ENCODE results near the gene ZBED1.
"Not testable (repeated sequence)": the region's sequence is repeated elsewhere in the genome, so short reads cannot be mapped to it uniquely, and the experiment has no call there.

The ZBED1 gene
- 75.2 to 102 (median 91.7) reads per million in 4 experiments for total RNA-seq

DNA sequence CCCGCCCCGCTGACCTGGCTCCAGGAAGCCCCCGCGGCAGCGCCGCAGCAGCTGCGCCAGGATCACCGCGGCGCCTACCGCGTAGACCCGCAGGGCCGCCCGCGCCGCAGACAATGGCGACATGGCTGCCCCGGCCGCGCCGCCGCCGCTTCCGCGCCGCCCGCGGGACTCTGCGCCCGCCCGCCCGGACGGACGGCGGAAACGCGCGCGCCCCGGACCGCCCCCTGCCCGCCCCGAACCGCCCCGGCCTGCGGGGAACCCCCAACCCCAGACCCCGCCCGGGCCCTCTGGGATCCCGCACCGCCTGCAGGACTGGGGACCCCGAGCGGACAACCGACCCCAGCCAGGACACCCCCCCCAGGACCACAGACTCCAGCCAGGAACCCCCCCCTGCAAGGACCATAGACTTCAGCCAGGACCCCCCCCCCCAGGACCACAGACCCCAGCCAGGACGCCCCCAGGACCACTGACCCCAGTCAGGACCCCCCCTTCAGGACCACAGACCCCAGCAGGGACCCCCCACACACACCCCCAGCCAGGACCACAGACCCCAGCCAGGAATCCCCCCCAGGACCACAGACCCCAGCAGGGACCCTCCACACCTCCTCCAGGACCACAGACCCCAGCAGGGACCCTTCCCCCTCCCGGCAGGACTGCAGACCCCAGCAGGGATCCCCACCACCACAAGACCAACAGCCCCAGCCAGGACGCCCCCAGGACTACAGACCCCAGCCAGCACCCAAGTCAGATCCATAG is at the start of gene ZBED1, which contains the start of gene DHRSX:
Gene ZBED1, minus strand, starts transcription at position 174 of the 756 bp plus-strand sequence. CDS start 10,257 bp downstream, outside the sequence.
Gene DHRSX, minus strand, starts transcription at position 174 of the 756 bp plus-strand sequence. Its CDS starts 51 bp downstream, at position 123.
- no peak for DNase-seq

DNA sequence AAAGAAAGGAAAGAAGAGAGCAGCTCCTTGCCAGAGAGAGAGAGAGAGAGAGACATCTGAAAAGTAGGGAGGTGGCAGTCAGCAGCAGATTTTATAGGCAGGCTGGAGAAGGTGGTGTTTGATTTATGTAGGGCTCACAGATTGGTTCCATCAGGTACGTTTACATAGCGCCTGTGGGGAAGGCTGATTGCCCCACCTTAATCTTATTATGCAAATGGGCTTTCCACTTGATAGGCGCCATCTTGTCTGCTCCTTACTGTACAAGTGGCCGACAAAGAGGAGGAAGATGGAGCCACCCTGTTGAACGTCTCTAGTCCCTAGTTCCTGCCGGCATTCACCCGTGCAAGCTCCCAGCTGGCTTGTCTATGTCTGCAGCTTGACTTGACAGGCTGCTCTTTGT is 49.1 kb upstream of the ZBED1 start:
- no peak for DNase-seq

DNA sequence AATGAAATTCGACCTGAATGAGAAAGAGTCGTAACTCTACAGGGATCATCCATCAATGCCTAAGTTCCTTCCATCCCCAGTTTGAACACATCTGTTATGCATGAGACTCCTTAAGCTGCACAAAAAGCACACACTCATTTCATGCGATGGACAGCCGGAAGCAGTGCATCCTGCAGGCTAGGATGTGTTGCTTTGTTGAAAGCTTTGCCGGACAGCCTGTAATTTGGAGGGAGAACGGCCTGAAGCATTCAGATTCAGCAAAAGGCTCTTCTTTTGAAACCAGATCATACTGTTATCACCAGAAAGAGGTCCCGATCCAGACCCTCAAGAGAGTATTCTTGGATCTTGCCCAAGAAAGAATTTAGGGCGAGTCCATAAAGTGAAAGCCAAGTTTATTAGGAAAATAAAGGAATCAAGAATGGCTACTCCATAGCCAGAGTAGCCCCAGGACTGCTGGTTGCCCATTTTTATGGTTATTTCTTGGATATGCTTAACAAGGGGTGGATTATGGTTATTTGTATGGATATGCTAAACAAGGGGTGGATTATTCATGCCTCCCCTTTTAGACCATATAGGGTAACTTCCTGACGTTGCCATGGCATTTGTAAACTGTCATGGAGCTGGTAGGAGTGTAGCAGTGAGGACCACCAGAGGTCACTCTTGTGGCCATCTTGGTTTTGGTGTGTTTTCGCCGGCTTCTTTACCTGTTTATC is 48.1 kb upstream of the ZBED1 start:
- no peak for DNase-seq

DNA sequence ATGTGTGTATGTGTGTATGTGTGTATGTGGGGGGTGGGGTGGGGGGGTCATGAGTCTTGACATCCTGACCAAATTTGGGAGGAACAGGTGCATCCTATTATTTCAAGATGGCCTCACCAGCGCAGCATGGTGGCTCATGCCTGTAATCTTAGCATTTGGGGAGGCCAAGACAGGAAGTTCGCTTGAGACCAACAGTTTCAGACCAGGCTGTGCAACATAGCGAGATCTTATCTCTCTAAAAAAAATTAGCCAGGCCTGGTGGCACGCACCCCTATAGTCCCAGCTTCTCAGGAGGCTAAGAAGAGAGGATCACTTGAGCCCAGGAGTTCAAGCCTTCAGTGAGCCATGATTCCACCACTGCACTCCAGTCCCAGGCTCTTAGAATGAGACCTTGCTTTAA is 47.0 kb upstream of the ZBED1 start:
- no peak for DNase-seq

DNA sequence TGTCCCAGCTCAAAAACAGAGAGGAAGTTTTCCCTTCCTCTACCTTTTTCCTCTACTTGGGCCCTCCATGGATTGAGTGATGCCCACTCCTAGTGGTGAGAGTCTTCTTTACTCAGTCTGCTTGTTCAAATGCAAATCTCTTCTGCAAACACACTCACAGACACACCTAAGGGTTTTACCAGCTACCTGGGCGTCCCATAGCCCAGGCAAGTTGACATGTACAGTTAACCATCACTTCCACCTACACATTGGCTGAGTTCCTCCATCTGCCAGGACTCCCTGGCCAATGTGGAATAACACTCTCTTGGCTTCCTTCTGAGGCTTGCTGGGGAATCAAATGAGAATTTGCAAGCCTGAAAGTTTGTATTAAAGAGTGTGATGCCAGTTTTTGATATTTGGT is 45.7 kb upstream of the ZBED1 start:
- DNase-seq = no peak

DNA sequence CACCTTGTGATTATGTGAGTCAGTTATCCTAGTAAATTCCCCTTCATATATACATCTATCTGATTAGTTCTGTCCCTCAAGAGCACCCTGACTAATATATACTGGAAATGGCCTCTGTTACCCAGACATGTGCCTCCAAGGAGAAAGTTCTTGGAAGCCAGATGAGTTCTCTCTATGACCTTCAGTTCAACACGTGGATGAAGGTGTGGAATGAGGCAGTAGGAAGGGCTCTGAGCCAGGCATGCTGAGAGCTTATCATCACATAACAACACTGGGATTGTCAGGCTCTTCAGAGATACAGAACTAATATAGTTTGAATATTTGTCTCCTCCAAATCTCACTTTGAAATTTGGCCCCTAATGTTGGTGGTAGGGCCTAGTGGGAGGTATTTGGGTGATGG is 44.4 kb upstream of the ZBED1 start:
- no peak for DNase-seq

DNA sequence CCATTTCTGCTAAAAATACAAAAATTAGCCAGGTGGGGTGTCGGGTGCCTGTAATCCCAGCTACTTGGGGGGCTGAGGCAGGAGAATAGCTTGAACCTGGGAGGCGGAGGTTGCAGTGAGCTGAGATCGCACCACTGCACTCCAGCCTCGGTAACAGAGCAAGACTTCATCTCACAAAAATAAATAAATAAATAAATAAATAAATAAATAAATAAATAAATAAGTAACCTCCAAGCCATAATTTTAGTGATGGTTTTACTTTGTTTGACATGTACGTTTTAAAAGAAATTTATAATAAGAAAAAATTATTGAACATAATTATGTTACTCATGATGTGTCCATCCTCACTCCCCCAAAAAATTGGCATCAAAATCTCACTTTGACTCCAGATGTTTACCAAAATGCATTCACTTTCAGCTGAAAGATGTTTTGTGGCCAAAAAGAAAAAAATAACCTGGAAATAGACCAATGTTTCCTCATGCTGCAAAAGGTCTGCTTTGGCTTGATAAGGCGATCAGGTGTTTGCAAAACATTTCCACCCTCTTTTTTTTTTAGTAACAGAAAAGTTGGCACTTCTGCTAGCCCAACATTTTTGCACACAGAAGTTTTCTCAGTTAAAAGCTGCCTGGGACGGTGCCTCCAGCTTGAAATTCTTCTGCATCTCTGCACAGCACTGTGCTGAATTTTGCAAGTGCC is 42.2 kb upstream of the ZBED1 start:
- DNase-seq = no peak

DNA sequence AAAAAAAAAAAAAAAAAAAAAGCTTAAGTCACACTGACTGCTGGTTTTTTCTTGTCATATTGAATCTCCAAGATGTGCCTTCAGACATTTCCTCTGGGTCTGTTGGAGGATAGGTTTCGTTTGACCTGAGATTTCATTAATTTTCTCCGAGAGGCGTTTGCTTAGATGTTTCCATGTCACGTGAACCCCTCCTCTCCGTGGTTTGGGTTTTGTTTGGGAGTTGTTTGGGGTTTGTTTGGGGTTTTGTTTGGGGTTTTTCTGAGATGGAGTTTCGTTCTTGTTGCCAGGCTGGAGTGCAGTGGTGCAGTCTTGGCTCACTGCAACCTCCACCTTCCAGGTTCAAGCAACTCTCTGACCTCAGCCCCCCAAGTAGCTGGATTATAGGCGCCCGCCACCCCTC is 40.8 kb upstream of the ZBED1 start:
- no peak for DNase-seq

DNA sequence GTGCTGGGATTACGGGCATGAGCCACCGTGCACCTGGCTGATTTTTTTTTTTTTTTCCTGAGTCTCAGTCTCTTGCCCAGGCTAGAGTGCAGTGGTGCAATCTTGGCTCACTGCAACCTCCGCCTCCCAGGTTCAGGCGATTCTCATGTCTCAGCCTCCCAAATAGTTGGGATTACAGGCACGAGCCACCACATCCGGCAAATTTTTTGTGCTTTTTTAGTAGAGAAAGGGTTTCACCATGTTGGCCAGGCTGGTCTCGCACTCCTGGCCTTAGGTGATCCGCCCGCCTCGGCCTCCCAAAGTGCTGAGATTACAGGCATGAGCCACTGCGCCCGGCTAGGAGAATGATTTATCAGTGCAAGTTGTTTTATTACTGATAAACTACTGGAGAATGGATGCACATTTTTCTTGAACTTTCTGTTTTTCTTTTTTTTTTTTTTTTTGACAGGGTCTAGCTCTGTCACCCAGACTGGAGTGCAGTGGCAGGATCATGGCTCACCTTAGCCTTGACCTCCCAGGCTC is 39.7 kb upstream of the ZBED1 start:
- no peak for DNase-seq

DNA sequence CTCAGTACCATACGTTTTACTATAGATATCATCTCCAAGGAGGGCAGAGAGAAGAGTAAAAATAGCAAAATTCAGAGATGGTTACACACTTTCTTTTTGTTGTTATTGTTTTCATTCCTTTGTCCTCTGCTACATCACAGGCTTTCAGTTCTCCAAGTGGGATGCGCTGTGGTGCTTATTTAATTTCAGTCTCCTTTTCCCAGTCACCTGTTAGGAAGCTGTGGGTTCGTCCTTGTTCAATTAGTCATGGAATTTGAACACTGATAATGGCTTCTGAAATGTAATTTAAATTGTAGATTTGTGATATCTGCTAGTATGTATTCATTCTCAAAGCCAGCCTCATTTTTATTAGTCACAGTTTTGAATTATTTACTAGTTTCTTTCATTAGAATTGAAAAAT is 38.8 kb upstream of the ZBED1 start:
- no peak for DNase-seq

DNA sequence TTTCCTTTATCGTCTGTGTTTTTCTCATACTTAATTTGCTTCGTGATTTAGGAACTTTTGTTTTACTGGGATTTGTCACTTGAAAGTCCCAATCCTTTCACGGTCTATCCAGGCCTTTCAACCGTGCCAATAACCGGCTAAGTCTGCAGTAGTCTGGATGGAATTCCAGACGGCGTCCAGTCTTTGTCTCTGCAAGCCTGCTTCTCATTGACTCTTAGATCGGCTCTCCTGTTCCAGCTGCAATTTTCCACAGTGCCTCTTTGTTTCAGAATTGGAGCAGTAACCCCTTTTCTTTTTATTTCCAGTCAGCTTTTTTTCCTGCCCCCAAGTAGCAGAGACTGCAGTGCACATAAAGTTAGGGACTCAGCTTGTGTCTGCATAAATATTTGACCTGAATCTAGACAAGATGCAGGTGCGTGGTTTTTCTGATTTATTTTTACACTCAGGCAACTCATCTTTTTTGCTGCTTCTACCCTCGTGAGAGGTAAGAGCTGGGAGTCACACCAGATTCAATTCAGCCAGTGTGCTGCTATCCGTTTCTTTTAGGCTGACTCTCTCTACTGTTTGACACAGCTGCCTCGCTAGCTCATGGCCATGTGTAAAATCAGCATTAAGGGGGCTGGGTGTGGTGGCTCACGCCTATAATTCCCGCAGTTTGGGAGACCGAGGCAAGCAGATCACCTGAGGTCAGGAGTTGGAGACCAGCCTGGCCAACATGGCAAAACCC is 37.4 kb upstream of the ZBED1 start:
- no peak for DNase-seq

DNA sequence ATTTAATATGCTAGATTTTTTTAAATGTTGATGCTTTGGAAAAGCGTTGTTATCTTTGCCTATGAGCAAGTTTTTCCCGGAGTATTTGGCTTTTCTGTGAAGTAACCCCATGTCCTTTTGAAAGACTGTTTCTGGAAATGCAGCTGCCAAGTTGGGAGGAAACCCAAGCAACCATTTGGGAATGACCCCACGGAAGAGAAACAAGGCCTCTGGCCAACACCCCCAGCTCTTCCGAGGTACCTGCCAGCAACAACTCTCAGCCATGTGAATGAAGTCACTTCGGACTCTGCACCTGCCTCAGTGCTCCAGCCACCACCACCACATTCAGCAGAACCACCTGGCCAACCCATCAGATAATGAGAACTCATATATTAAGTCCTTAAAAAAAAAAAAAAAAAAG is 36.2 kb upstream of the ZBED1 start:
- DNase-seq = no peak

DNA sequence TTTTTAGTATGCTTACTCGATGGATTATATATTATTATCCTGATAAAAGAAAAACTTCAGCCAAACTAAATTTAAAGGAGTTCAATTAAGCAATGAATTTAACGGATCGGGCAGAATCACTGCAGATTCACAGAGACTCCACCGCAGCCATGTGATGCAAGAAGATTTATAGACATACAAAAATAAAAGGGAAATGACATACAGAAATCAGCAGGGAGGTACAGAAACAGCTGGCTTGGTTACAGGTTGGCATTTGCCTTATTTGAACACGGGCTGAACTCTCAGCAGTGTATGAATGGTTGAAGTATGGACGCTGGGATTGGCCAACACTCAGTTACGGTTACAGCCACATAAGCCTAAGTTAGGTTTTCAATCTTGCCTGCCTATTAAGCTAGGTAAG is 35.4 kb upstream of the ZBED1 start:
- no peak for DNase-seq

DNA sequence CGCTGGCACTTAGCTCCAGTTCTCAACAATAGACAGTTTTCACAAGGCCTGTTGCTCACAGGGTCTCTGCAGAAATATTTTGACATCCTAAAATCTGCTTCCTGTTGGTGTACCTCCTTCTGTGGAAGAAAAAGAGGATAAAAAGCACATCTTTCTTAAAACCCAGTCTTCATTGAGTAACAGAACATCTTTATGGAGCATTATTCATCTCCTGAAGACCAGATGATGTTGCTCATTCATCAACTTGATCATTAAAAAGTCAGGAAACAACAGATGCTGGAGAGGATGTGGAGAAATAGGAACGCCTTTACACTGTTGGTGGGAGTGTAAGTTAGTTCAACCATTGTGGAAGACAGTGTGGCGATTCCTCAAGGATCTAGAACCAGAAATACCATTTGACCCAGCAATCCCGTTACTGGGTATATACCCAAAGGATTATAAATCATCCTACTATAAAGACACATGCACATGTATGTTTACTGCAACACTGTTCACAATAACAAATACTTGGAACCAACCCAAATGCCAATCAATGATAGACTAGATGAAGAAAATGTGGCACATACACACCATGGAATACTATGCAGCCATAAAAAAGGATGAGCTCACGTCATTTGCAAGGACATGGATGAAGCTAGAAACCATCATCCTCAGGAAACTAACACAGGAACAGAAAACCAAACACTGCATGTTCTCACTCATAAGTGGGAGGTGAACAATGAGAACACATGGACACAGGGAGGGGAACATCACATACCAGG is 33.7 kb upstream of the ZBED1 start:
- not testable (repeated sequence) for DNase-seq

DNA sequence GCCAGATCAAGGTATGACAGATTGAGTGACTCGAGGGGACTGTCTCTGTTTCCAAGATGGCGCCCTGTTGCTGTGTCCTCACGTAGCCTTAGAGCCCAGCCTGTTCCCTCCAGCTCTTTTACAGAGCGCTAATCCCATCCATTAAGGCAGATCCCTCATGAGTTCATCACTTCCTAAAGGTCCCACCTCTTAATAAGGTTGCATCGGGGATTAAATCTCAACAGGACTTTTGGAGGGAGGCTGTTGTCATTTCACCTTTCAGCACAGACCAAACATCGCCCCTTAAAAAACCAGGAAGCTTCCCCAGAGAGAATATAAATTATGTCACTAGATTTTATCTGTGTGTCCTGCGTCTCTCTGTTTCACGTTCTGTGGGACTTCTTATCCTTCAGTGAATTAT is 32.6 kb upstream of the ZBED1 start:
- DNase-seq = no peak

DNA sequence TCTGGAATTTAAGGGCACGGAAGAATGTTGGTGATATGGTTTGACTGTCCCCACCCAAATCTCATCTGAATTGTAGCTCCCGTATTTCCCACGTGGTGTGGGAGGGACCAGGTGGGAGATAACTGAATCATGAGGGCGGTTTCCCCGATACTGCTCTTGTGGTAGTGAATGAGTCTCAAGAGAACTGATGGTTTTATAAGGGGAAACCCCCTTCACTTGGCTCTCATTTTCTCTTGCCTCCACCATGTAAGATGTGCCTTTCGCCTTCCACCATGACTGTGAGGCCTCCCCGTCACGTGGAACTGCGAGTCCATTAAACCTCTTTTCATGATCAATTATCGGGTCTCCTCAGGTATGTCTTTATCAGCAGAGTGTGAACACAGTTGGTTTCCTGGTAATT is 25.6 kb upstream of the ZBED1 start:
- DNase-seq = no peak

DNA sequence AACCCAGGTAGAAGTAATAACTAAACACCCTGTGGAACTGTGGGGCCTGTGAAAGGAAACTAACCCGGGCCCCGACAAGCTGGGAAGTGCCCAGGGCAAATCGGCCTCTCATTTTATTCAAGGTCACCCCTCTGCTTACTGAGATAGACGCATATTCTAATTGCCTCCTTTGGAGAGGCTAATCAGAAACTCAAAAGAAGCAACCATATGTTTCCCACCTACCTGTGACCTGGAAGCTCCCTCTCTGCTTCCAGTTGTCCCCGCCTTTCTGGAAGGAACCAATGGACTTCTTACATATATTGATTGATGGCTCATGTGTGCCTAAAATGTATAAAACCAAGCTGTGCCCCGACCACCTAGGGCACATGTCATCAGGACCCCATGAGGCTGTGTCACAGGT is 23.1 kb upstream of the ZBED1 start:
- DNase-seq = no peak

DNA sequence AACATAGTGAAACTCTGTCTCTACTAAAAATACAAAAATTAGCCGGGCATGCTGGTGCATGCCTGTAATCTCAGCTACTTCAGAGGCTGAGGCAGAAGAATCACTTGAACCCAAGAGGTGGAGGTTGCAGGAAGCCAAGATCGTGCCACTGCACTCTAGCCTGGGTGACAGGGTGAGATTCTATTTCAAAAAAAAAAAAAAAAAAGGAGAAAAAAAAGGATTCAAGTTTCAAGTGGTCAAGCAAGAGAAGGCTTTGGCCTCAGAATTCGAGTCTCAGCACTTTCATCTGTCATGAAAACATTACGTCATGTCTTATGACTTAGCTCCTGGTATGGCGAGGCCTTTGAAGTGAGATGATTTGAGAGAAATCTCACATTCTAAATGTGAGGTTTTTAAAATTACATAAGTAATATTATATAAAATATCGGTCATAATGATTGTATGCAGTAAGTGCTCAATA is 21.2 kb upstream of the ZBED1 start:
- no peak for DNase-seq

DNA sequence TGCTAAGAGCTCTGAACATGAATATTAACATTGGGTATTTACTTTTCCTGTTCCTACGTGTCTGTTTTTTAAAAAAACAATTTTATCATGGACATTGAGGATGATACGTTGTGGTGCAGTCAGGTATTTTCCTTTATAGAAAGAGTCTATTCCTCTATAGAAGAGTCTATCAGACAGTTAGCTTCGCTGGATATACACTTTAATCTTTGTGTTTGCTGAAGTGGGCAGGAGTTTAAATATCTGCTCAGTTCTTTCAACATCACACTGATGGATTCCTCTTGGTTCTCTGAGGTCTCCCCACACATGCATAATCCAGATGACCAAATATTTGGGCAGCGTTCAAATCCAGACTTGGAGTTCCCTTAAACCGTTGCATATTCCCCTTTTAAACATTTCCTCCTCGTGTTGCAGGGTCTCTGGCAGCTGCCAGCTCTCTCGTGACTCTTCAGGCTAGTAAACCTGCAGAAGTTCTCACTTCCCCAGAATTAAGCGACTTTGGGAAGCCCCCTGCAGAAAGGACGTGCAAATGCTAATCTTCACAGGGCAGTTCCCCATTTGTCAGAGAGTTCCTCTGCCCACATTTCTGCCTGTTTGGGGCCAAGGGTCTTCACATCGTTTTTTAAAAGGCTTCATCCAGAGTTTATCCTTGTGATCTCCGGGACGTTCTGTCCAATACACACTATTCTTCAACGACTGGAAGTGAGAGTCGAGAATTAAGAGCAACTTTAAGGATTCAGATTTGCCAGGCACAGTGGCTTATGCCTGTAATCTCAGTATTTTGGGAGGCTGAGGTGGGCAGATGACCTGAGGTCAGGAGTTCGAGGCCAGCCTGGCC is 20.5 kb upstream of the ZBED1 start:
- no peak for DNase-seq

DNA sequence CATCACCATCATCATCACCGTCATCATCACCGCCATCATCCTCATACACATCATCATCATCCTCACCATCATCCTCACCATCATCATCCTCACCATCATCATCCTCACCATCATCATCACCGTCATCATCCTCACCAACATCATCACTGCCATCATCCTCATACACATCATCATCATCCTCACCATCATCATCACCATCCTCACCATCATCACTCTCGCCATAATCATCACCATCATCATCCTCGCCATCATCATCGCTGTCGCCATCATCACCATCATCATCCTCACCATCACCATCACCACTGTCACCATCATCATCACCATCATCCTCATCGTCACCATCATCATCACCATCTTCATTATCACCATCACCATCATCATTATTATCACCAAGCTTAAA is 19.8 kb upstream of the ZBED1 start:
- no peak for DNase-seq

DNA sequence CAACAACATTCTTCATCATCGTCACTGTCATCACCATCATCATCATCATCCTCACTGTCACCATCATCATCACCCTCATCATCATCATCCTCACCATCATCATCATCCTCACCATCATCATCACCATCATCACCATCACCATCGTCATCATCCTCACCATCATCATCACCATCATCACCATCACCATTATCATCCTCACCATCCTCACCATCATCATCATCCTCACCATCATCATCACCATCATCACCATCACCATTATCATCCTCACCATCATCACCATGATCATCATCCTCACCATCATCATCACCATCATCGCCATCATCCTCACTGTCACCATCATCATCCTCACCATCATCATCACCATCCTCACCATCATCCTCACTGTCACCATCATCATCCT is 18.9 kb upstream of the ZBED1 start:
- not testable (repeated sequence) for DNase-seq

All from effector CD8-positive, alpha-beta T cell (primary cell).